GM18868 (cell line): ENCODE data around the gene EIF4A2.
A peak's percentile ranks its signal among the peaks of the same experiment; 100 is the strongest.
"Not testable (repeated sequence)": the region's sequence is repeated elsewhere in the genome, so short reads cannot be mapped to it uniquely, and the experiment has no call there.

ENCODE experiments used
- ATAC-seq: cut with Tn5 transposase; IDR thresholded peaks from one replicate; pipeline ENCODE4 v1.9.1; 2021; ENCODE audit warnings: mild to moderate bottlenecking, moderate library complexity; ENCODE audit not compliant: unreplicated experiment

Gene EIF4A2

GRCh38 chr3:186784820-186785494 lies 1.6 kb downstream of the EIF4A2 start:
- no peak for ATAC-seq

- no peak for ATAC-seq
Observed at GRCh38 chr3:186785495-186786018, 2.2 kb downstream of the EIF4A2 start.

DNA sequence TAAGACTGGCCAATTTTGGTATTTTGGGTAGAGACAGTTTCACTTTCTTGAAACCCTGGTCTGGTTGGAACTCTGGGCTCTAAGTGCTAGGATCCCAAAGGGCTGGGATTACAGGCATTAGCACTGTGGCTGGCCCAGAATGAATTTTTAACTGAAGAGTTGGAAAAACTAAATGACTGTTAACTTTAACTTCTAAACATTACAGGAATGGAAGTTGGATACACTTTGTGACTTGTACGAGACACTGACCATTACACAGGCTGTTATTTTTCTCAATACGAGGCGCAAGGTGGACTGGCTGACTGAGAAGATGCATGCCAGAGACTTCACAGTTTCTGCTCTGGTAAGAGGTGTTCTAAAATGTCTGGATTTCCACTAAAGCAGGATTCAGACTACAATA lies 3.5 kb downstream of the EIF4A2 start:
- ATAC-seq: no peak

- ATAC-seq: no peak
Observed at GRCh38 chr3:186787642-186788481, 4.5 kb downstream of the EIF4A2 start.

- ATAC-seq: no peak
Observed at GRCh38 chr3:186788482-186789370, 5.3 kb downstream of the EIF4A2 start.

DNA sequence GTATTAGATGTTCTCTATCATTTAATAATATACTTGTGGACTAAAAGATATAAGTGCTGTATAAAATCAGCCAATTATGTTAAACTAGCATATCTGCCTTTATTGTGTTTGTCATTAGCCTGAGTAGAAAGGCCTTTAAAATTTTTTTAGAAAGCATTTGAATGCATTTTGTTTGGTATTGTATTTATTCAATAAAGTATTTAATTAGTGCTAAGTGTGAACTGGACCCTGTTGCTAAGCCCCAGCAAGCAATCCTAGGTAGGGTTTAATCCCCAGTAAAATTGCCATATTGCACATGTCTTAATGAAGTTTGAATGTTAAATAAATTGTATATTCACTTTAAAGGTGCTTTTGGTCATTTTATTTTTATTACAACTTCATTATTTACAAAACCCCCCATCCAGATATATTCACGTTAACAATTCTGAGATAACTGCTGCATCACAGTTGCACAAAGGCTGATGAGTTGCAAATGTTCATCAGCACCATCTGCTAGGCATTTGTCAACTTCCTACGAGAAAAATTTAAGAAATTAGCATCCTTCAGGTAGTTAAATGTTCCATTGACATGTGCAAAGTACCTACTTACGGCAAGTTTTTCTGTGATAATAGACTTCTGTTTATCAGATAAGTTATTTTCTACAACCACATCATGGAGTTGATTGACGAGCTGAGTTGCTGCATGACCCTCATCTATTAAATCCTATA lies 6.3 kb downstream of the EIF4A2 start:
- ATAC-seq: no peak

DNA sequence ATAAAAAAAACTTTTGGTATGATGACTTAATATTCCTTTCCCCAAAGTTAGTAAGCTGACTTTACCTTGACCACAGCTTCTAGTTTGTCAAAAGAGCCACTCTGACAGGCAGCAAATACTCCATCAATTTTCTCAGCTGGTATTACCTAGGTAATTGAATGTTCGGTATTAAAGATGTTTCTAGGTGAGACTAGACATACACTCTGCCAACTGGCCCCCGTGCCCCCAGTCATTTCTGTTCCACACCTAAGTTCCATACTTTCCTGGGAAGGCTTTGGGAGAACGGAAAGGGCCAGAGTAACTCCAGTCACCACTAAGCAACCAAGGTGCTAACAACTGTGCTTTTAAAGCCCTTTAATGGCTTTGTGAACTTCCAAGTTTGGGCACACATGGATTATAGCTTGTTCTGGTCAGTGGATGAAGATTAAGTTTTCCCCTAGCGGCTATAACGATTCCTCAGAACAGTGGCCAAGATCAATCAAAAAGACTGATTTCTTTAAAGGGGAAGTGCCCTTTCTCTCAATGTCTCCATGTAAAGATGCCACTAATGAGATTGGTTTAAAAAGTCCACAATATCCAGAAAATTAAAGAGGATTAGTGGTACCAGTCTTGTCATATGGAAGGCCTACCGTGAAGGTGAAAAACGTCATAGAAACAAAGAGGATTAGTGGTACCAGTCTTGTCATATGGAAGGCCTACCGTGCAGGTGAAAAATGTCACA lies 7.0 kb downstream of the EIF4A2 start:
- no peak for ATAC-seq

- ATAC-seq: no peak
Observed at GRCh38 chr3:186798239-186798874, 15.0 kb downstream of the EIF4A2 start.

GRCh38 chr3:186800285-186800684 lies 16.9 kb downstream of the EIF4A2 start:
- no peak for ATAC-seq

DNA sequence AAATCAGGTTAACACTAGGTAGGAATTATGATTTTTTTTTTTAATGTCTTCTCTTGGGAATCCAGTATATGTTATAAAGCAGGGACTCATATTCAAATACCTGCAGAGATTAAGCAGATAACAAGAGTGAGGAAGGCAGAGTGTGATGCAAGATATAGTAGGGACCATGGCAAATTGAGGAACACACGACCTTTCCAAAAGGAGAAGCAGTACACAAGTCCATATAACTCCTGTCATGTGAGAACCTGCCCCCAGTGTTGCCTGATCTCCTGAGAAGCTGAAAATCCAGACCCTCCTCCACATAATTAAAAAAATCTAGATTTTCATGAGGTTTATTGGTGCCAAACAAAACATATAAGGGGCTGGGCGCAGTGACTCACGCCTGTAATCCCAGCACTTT lies 19.3 kb downstream of the EIF4A2 start:
- no peak for ATAC-seq

GRCh38 chr3:186803447-186803846 lies 20.1 kb downstream of the EIF4A2 start:
- ATAC-seq: not testable (repeated sequence)

GRCh38 chr3:186806089-186807055 lies 23.0 kb downstream of the EIF4A2 start, which contains the start of gene RFC4:
Gene RFC4, minus strand, starts transcription at chr3:186806482. Its CDS starts 1,769 bp downstream, at chr3:186804713.
- peak; percentile 93 for ATAC-seq

- ATAC-seq: no peak
Observed at GRCh38 chr3:186807231-186807630, 23.9 kb downstream of the EIF4A2 start.

- no peak for ATAC-seq
Observed at GRCh38 chr3:186810336-186810996, 27.1 kb downstream of the EIF4A2 start.

GRCh38 chr3:186811313-186811712 lies 27.9 kb downstream of the EIF4A2 start:
- ATAC-seq: not testable (repeated sequence)

GRCh38 chr3:186814100-186814499 lies 30.7 kb downstream of the EIF4A2 start:
- ATAC-seq: no peak

GRCh38 chr3:186815435-186815834 lies 32.1 kb downstream of the EIF4A2 start:
- ATAC-seq: no peak
